Keratinocyte (primary cell): ENCODE results near the gene LHPP. TPM values are rescaled to one million over a fixed set of nuclear protein-coding genes. Genes with fewer than 3 reads are reported as not detected.

Experiments
- DNase-seq: peaks from one replicate; pipeline ENCODE4 v3.0.0-alpha.2; 2011; ENCODE audit warnings: low read depth, missing footprints, low spot score
- FAIRE-seq: peaks from 2 replicates; lab custom pipeline; 2011; peaks lifted over from hg19 to GRCh38; lab: Jason Lieb, UNC
- H2AFZ ChIP-seq: 2 replicates; pipeline ENCODE4 v1.6.0; 2012; ENCODE audit warnings: low read length, control low read depth, inconsistent platforms; ENCODE audit not compliant: control insufficient read depth
- H3K27ac ChIP-seq: 2 replicates; pipeline ENCODE4 v1.5.1; 2011; ENCODE audit warnings: low read length; ENCODE audit not compliant: control insufficient read depth, insufficient read depth
- H3K27me3 ChIP-seq: 3 replicates; pipeline ENCODE4 v1.6.0; 2011; ENCODE audit warnings: low read length; ENCODE audit not compliant: control insufficient read depth, insufficient read depth; ENCODE audit errors: extremely low read depth
- H3K36me3 ChIP-seq, 2 experiments: 2 replicates in 1 of 2; 3 replicates in 1 of 2; pipeline ENCODE4 v1.5.1; 2011; ENCODE audit warnings: low read length in 2 of 2, mild to moderate bottlenecking in 1 of 2; ENCODE audit not compliant: control insufficient read depth in 2 of 2, insufficient read depth in 2 of 2; ENCODE audit errors: extremely low read depth in 1 of 2
- H3K4me1 ChIP-seq: 3 replicates; pipeline ENCODE4 v1.5.1; 2011; ENCODE audit warnings: low read length; ENCODE audit not compliant: control insufficient read depth, insufficient read depth; ENCODE audit errors: extremely low read depth
- H3K4me2 ChIP-seq: 3 replicates; pipeline ENCODE4 v1.6.0; 2011; ENCODE audit warnings: low read depth, low read length; ENCODE audit not compliant: control insufficient read depth, insufficient read depth; ENCODE audit errors: extremely low read depth
- H3K4me3 ChIP-seq, 3 experiments: fragments of 200-600 bp in 1 of 3; sonication (generic) in 1 of 3; 2 replicates in 2 of 3; 3 replicates in 1 of 3; pipeline ENCODE4 v1.5.1; 2011 to 2016; ENCODE audit warnings: low read length in 3 of 3, mild to moderate bottlenecking in 3 of 3, control low read depth in 2 of 3, inconsistent platforms in 1 of 3, low read depth in 1 of 3, mixed read lengths in 1 of 3, mixed run types in 1 of 3, moderate library complexity in 1 of 3; ENCODE audit not compliant: control insufficient read depth in 2 of 3, insufficient read depth in 2 of 3; ENCODE audit errors: extremely low read depth in 1 of 3
- H3K79me2 ChIP-seq: 2 replicates; pipeline ENCODE4 v1.6.0; 2012; ENCODE audit warnings: low read length; ENCODE audit not compliant: control insufficient read depth, insufficient read depth
- H3K9ac ChIP-seq: 3 replicates; pipeline ENCODE4 v1.6.0; 2011; ENCODE audit warnings: low read length; ENCODE audit not compliant: control insufficient read depth, insufficient read depth; ENCODE audit errors: extremely low read depth
- H3K9me1 ChIP-seq: 3 replicates; pipeline ENCODE4 v1.6.0; 2011; ENCODE audit warnings: low read length; ENCODE audit not compliant: control insufficient read depth, insufficient read depth; ENCODE audit errors: extremely low read depth
- H3K9me3 ChIP-seq: 2 replicates; pipeline ENCODE4 v1.5.1; 2012; ENCODE audit warnings: low read depth, low read length; ENCODE audit not compliant: control insufficient read depth
- H4K20me1 ChIP-seq: 3 replicates; pipeline ENCODE4 v1.6.0; 2011; ENCODE audit warnings: low read length; ENCODE audit not compliant: control insufficient read depth, insufficient read depth; ENCODE audit errors: extremely low read depth
- CTCF ChIP-seq, 3 experiments: IDR thresholded peaks in 1 of 3; conservative IDR thresholded peaks in 1 of 3; optimal IDR thresholded peaks in 1 of 3; 2 replicates in 2 of 3; 3 replicates in 1 of 3; pipeline versions ENCODE3 to v1.5.1; 2011; ENCODE audit warnings: low read length in 3 of 3, mild to moderate bottlenecking in 3 of 3, moderate library complexity in 2 of 3, control low read depth in 1 of 3, inconsistent platforms in 1 of 3; ENCODE audit not compliant: insufficient read depth in 2 of 3; ENCODE audit errors: extremely low read depth in 1 of 3
- EZH2 ChIP-seq: IDR thresholded peaks from one replicate; pipeline ENCODE4 v1.6.1; 2012; ENCODE audit warnings: inconsistent platforms, mild to moderate bottlenecking, low read length, moderate library complexity
- dilution Hi-C: fragments of 300-500 bp; cut with MboI; formaldehyde crosslinking; loops from one replicate; pipeline ENCODE4 v1.7.0; 2020; ENCODE audit warnings: low sequenced_read_pairs; ENCODE audit not compliant: extremely low pct_ligation_motif_present
- polyA plus RNA-seq, 5 experiments: library from polyadenylated mRNA; depleted of rRNA in 3 of 5; stranded (reverse) in 3 of 5; stranded (forward) in 1 of 5; unstranded in 1 of 5; fragments of >200 nt; gene quantifications; 1 replicate in 1 of 5; 2 replicates in 3 of 5; 3 replicates in 1 of 5; pipeline versions ENCODE4 v1.2.1 to v1.2.3, GENCODE V29; 2011 to 2012; ENCODE audit warnings: missing spikeins in 2 of 5, low read depth in 1 of 5, low replicate concordance in 1 of 5

LHPP gene
- polyA plus RNA-seq, 1 donor (not counting 4 experiments of a cell fraction or from before 2014, with no cell fraction given): 13.1 TPM

GRCh38 chr10:124598773-124599587 lies 137.4 kb downstream of the LHPP start:
- H3K79me2 ChIP-seq: no peaks in the 10 kb centered on the region
- no peak overlapping the region for H2AFZ ChIP-seq
- H3K9me1 ChIP-seq: no peaks in the 10 kb centered on the region
- H3K9ac ChIP-seq: no peak overlapping the region
- no peaks in the 10 kb centered on the region for H3K9me3 ChIP-seq
- TF ChIP-seq CTCF (optimal IDR thresholded peaks at IDR 0.05 in 1 of 3, IDR thresholded peaks at IDR 0.05 in 1 of 3, conservative IDR thresholded peaks at IDR 0.05 in 1 of 3; ENCODE audit: extremely low read depth in 1 of 3, insufficient read depth in 2 of 3, low read length in 3 of 3) (no peak), EZH2 (no peak)
- DNase-seq (no peak), FAIRE-seq (no peak)
- H3K4me1 ChIP-seq: no peaks in the 10 kb centered on the region
- no peak overlapping the region for H3K27ac ChIP-seq
- no peaks in the 10 kb centered on the region for H3K36me3 ChIP-seq
- H3K27me3 ChIP-seq: peaks cover 3% of the 10 kb centered on the region
- H4K20me1 ChIP-seq: no peaks in the 10 kb centered on the region
- no peak overlapping the region for H3K4me2 ChIP-seq
- no peak overlapping the region for H3K4me3 ChIP-seq
- dilution Hi-C loops: no loop called here

GRCh38 chr10:124599588-124600050 lies 138.0 kb downstream of the LHPP start:
- Histone ChIP-seq H3K9ac (no peak overlapping the region), H3K4me2 (no peak overlapping the region), H3K27me3 (peaks cover 3% of the 10 kb centered on the region), H3K4me3 (no peak overlapping the region), H3K27ac (no peak overlapping the region), H2AFZ (no peak overlapping the region), H3K36me3 (no peaks in the 10 kb centered on the region), H3K9me3 (no peaks in the 10 kb centered on the region), H3K9me1 (no peaks in the 10 kb centered on the region), H3K4me1 (no peaks in the 10 kb centered on the region), H4K20me1 (no peaks in the 10 kb centered on the region), H3K79me2 (no peaks in the 10 kb centered on the region)
- DNase-seq (no peak), FAIRE-seq (no peak)
- dilution Hi-C loops: no loop called here
- no peak for TF ChIP-seq CTCF (optimal IDR thresholded peaks at IDR 0.05 in 1 of 3, IDR thresholded peaks at IDR 0.05 in 1 of 3, conservative IDR thresholded peaks at IDR 0.05 in 1 of 3; ENCODE audit: extremely low read depth in 1 of 3, insufficient read depth in 2 of 3, low read length in 3 of 3)
- TF ChIP-seq EZH2: no peak
